ENCODE measurements around the gene OR8H3.

DNA sequence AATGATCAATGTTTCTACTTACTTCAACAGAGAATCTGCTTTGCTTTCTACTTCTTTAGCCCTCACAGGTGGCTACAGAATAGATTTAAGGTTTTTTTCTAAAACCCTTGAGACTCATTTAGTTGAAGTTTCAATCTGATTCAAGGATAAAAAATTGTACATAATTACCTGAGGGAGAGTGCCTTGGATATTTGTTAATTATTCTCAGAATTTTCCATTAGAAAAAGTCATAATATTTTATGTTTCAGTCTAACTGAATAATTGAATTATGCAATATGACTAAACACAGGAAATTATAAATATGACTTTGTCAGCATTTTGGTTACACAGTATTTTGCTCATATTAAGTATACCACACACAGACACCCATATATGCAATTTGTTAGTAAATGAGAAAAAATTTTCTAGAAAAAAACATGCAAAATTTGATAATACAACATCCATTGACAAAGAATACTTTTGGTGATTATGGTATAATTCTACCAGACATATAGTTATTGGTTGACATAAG is 18.0 kb downstream of the OR8H3 start, which contains the start of gene OR8J3:
- TF ChIP-seq, protein P1, sequence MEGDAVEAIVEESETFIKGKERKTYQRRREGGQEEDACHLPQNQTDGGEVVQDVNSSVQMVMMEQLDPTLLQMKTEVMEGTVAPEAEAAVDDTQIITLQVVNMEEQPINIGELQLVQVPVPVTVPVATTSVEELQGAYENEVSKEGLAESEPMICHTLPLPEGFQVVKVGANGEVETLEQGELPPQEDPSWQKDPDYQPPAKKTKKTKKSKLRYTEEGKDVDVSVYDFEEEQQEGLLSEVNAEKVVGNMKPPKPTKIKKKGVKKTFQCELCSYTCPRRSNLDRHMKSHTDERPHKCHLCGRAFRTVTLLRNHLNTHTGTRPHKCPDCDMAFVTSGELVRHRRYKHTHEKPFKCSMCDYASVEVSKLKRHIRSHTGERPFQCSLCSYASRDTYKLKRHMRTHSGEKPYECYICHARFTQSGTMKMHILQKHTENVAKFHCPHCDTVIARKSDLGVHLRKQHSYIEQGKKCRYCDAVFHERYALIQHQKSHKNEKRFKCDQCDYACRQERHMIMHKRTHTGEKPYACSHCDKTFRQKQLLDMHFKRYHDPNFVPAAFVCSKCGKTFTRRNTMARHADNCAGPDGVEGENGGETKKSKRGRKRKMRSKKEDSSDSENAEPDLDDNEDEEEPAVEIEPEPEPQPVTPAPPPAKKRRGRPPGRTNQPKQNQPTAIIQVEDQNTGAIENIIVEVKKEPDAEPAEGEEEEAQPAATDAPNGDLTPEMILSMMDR (IDR thresholded peaks at IDR 0.05 in 4 of 5, conservative IDR thresholded peaks at IDR 0.05 in 1 of 5) = no peak
- no peak for TF ChIP-seq POLR2A (IDR thresholded peaks at IDR 0.05)
